Panc1 (cell line): ENCODE measurements around the gene GBF1. TPM values are rescaled to one million over a fixed set of nuclear protein-coding genes. Genes with fewer than 3 reads are reported as not detected.

Experiments used
- ATAC-seq: fragments of 200-7000 bp; cut with Tn5 transposase; 2 replicates; pipeline ENCODE4 v1.9.1; 2020; ENCODE audit warnings: mild to moderate bottlenecking, moderate library complexity
- BruUV-seq: library from RNA; stranded (reverse); fragments of 400-500 nt; replicated peaks from 2 replicates; lab custom pipeline; 2021; lab: Mats Ljungman, UMichigan
- CTCF ChIA-PET: fragments of 300-600 bp; sonication (Branson Sonifier 250); formaldehyde crosslinking; loops from one replicate; lab custom pipeline; 2022; ENCODE audit warnings: antibody characterized with exemption; lab: Charles Lee
- POLR2A ChIA-PET: fragments of 300-600 bp; sonication (Branson Sonifier 250); formaldehyde crosslinking; loops from one replicate; lab custom pipeline; 2022; ENCODE audit warnings: antibody characterized with exemption; lab: Charles Lee
- DNase-seq: peaks from one replicate; pipeline ENCODE4 v3.0.0-alpha.2; 2010; ENCODE audit warnings: low read depth, low spot score
- H3K27ac ChIP-seq: 2 replicates; pipeline ENCODE4 v1.5.1; 2011; ENCODE audit warnings: mild to moderate bottlenecking, low read length, inconsistent platforms
- H3K27me3 ChIP-seq: fragments of 200-500 bp; sonication (Bioruptor generic); 2 replicates; pipeline ENCODE4 v1.6.0; 2014; ENCODE audit warnings: low read length, inconsistent platforms; ENCODE audit not compliant: control insufficient read depth, insufficient read depth
- H3K36me3 ChIP-seq: fragments of 200-500 bp; sonication (Bioruptor generic); 2 replicates; pipeline ENCODE4 v1.5.1; 2014; ENCODE audit warnings: inconsistent platforms, mild to moderate bottlenecking, low read length, moderate library complexity; ENCODE audit not compliant: control insufficient read depth, insufficient read depth
- H3K4me1 ChIP-seq: 2 replicates; pipeline ENCODE4 v1.5.1; 2011; ENCODE audit warnings: inconsistent platforms, mild to moderate bottlenecking, low read length, moderate library complexity; ENCODE audit not compliant: control insufficient read depth, insufficient read depth
- H3K4me3 ChIP-seq, 2 experiments: 2 replicates each; pipeline ENCODE4 v1.5.1; 2011 to 2012; ENCODE audit warnings: low read depth in 2 of 2, low read length in 2 of 2, mild to moderate bottlenecking in 2 of 2, inconsistent platforms in 1 of 2, moderate library complexity in 1 of 2
- H3K9me3 ChIP-seq: fragments of 200-500 bp; sonication (Bioruptor generic); 2 replicates; pipeline ENCODE4 v1.5.1; 2014; ENCODE audit warnings: low read depth, mild to moderate bottlenecking, inconsistent platforms, low read length, moderate library complexity; ENCODE audit not compliant: control insufficient read depth, insufficient read depth
- POLR2AphosphoS5 ChIP-seq: IDR thresholded peaks from 2 replicates; pipeline ENCODE4 v1.6.1; 2012; ENCODE audit warnings: mild to moderate bottlenecking, low read depth, low read length, moderate library complexity
- SIN3A ChIP-seq: IDR thresholded peaks from 2 replicates; pipeline ENCODE4 v1.6.1; 2012; ENCODE audit warnings: low read depth, mild to moderate bottlenecking, low read length, moderate library complexity, borderline replicate concordance; ENCODE audit not compliant: insufficient read depth
- TCF7L2 ChIP-seq: IDR thresholded peaks from 2 replicates; pipeline ENCODE4 v1.6.1; 2011; ENCODE audit warnings: mild to moderate bottlenecking, low read depth, low read length, inconsistent platforms
- in situ Hi-C: cut with HindIII; loops from 2 replicates; pipeline ENCODE4 v1.10.0; 2016; ENCODE audit warnings: low sequenced_read_pairs, low pct_unique_long_range_greater_than_20kb
- intact Hi-C: fragments of 100-400 bp; cut with micrococcal nuclease; formaldehyde crosslinking; loops from one replicate; pipeline ENCODE4 v1.10.0; 2022; ENCODE audit not compliant: unreplicated experiment
- total RNA-seq: library from RNA; stranded (reverse); gene quantifications from one replicate; pipeline ENCODE4 v1.2.1, GENCODE V29; 2021; ENCODE audit not compliant: unreplicated experiment
- TF ChIP-seq, protein P1 (sequence below): fragments of 450-650 bp; IDR thresholded peaks from 2 replicates; pipeline ENCODE4 v1.5.1; 2017; ENCODE audit warnings: mild to moderate bottlenecking
- TF ChIP-seq, protein P2 (sequence below), 2 experiments: IDR thresholded peaks; 2 replicates each; pipeline ENCODE4 v1.6.1; 2011 to 2012; ENCODE audit warnings: low read depth in 2 of 2, control low read depth in 1 of 2, low read length in 1 of 2, mild to moderate bottlenecking in 1 of 2, moderate library complexity in 1 of 2; ENCODE audit not compliant: insufficient read depth in 1 of 2

Gene GBF1
- total RNA-seq, 1 experiment from 2014 or later: 65.0 TPM

- ChIA-PET CTCF (interaction anchor here (0.5 to 1.5 kb wide), 3 partner anchors 13 to 20 kb away, joined by 3 to 5 read pairs (median 3); no protein-coding TSS in a partner anchor), POLR2A (interaction anchor here (0.6 to 0.8 kb wide), 3 partner anchors 13 to 49 kb away, joined by 3 read pairs; no protein-coding TSS in a partner anchor)
- H3K4me3 ChIP-seq: no peak overlapping the region
- ATAC-seq (no peak), DNase-seq (no peak)
- peaks cover 2% of the 10 kb centered on the region; the same call in 1 of the 2 replicates for H3K36me3 ChIP-seq
- H3K4me1 ChIP-seq: peaks cover 37% of the 10 kb centered on the region
- no peaks in the 10 kb centered on the region for H3K9me3 ChIP-seq
- BruUV-seq: no TSS peak
- intact Hi-C loops: loop anchor here (5.0 kb wide), 1 partner anchor 175 kb away; the partner anchor contains the start of gene ELOVL3
- in situ Hi-C loops: no loop called here
- H3K27ac ChIP-seq: peak overlapping the region; percentile 64; the same call in 1 of the 2 replicates
- H3K27me3 ChIP-seq: no peaks in the 10 kb centered on the region
- TF ChIP-seq, protein P1, sequence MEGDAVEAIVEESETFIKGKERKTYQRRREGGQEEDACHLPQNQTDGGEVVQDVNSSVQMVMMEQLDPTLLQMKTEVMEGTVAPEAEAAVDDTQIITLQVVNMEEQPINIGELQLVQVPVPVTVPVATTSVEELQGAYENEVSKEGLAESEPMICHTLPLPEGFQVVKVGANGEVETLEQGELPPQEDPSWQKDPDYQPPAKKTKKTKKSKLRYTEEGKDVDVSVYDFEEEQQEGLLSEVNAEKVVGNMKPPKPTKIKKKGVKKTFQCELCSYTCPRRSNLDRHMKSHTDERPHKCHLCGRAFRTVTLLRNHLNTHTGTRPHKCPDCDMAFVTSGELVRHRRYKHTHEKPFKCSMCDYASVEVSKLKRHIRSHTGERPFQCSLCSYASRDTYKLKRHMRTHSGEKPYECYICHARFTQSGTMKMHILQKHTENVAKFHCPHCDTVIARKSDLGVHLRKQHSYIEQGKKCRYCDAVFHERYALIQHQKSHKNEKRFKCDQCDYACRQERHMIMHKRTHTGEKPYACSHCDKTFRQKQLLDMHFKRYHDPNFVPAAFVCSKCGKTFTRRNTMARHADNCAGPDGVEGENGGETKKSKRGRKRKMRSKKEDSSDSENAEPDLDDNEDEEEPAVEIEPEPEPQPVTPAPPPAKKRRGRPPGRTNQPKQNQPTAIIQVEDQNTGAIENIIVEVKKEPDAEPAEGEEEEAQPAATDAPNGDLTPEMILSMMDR: no peak
- no peak for TF ChIP-seq SIN3A
- no peak for TF ChIP-seq TCF7L2
- TF ChIP-seq, protein P2, sequence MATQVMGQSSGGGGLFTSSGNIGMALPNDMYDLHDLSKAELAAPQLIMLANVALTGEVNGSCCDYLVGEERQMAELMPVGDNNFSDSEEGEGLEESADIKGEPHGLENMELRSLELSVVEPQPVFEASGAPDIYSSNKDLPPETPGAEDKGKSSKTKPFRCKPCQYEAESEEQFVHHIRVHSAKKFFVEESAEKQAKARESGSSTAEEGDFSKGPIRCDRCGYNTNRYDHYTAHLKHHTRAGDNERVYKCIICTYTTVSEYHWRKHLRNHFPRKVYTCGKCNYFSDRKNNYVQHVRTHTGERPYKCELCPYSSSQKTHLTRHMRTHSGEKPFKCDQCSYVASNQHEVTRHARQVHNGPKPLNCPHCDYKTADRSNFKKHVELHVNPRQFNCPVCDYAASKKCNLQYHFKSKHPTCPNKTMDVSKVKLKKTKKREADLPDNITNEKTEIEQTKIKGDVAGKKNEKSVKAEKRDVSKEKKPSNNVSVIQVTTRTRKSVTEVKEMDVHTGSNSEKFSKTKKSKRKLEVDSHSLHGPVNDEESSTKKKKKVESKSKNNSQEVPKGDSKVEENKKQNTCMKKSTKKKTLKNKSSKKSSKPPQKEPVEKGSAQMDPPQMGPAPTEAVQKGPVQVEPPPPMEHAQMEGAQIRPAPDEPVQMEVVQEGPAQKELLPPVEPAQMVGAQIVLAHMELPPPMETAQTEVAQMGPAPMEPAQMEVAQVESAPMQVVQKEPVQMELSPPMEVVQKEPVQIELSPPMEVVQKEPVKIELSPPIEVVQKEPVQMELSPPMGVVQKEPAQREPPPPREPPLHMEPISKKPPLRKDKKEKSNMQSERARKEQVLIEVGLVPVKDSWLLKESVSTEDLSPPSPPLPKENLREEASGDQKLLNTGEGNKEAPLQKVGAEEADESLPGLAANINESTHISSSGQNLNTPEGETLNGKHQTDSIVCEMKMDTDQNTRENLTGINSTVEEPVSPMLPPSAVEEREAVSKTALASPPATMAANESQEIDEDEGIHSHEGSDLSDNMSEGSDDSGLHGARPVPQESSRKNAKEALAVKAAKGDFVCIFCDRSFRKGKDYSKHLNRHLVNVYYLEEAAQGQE (IDR thresholded peaks at IDR 0.05; ENCODE audit: insufficient read depth in 1 of 2, low read depth in 2 of 2, low read length in 1 of 2): no peak
- no peak for TF ChIP-seq POLR2AphosphoS5
Observed at GRCh38 chr10:102402512-102402896, 157.2 kb downstream of the GBF1 start.

- Histone ChIP-seq H3K4me3 (no peak overlapping the region), H3K27ac (no peak overlapping the region), H3K27me3 (no peaks in the 10 kb centered on the region), H3K9me3 (no peaks in the 10 kb centered on the region), H3K4me1 (peaks cover 33% of the 10 kb centered on the region), H3K36me3 (peaks cover 2% of the 10 kb centered on the region; the same call in 1 of the 2 replicates)
- POLR2A ChIA-PET: interaction anchor here (0.6 kb wide), 1 partner anchor 50 kb away, joined by 3 read pairs; no protein-coding TSS in a partner anchor
- TF ChIP-seq SIN3A (no peak), TCF7L2 (no peak), POLR2AphosphoS5 (no peak)
- TF ChIP-seq, protein P1: no peak
- TF ChIP-seq, protein P2 (IDR thresholded peaks at IDR 0.05; ENCODE audit: insufficient read depth in 1 of 2, low read depth in 2 of 2, low read length in 1 of 2): no peak
- no TSS peak for BruUV-seq
- in situ Hi-C loops (no loop called here), intact Hi-C loops (loop anchor here (5.0 kb wide), 1 partner anchor 176 kb away; the partner anchor contains the start of gene ELOVL3)
- ATAC-seq (no peak), DNase-seq (no peak)
- CTCF ChIA-PET: interaction anchor here (0.5 to 1.5 kb wide), 9 partner anchors 9 to 181 kb away, joined by 3 to 14 read pairs (median 4); no protein-coding TSS in a partner anchor
Observed at GRCh38 chr10:102403115-102403514, 157.8 kb downstream of the GBF1 start.
